Brain microvascular endothelial cell (primary cell): Measurements from ENCODE around the gene EXOC6B.

ENCODE experiments used
- DNase-seq: peaks from one replicate; pipeline ENCODE4 v3.0.0-alpha.2; 2020
- H3K27ac ChIP-seq: fragments of 250-450 bp; sonication (Bioruptor Pico); 2 replicates; pipeline ENCODE4 v1.5.1; 2020; ENCODE audit warnings: mild to moderate bottlenecking, moderate library complexity
- H3K27me3 ChIP-seq: fragments of 250-450 bp; sonication (Bioruptor Pico); replicated peaks from 2 replicates; pipeline ENCODE4 v1.5.1; 2020; ENCODE audit warnings: mild to moderate bottlenecking
- H3K36me3 ChIP-seq: fragments of 250-450 bp; sonication (Bioruptor Pico); replicated peaks from 2 replicates; pipeline ENCODE4 v1.5.1; 2020; ENCODE audit warnings: mild to moderate bottlenecking
- H3K4me3 ChIP-seq: 2 replicates; pipeline ENCODE4 v1.5.1; 2011; ENCODE audit warnings: low read depth, mild to moderate bottlenecking, control low read depth, low read length, moderate library complexity
- CTCF ChIP-seq: IDR thresholded peaks from 2 replicates; pipeline ENCODE4 v1.5.1; 2011; ENCODE audit warnings: low read depth, mild to moderate bottlenecking, moderate library complexity, low read length, control low read depth, inconsistent platforms; ENCODE audit errors: missing control alignments
- in situ Hi-C: cut with HindIII; loops from 2 replicates; pipeline ENCODE4 v1.10.0; 2017; ENCODE audit warnings: low sequenced_read_pairs, low pct_ligation_motif_present

Gene EXOC6B

GRCh38 chr2:72154386-72154975 is 671.4 kb downstream of the EXOC6B start:
- Histone ChIP-seq H3K4me3 (no peak overlapping the region), H3K27me3 (peaks cover 5% of the 10 kb centered on the region), H3K36me3 (no peaks in the 10 kb centered on the region), H3K27ac (no peak overlapping the region)
- no peak for DNase-seq
- no peak for TF ChIP-seq CTCF
- in situ Hi-C loops: no loop called here

DNA sequence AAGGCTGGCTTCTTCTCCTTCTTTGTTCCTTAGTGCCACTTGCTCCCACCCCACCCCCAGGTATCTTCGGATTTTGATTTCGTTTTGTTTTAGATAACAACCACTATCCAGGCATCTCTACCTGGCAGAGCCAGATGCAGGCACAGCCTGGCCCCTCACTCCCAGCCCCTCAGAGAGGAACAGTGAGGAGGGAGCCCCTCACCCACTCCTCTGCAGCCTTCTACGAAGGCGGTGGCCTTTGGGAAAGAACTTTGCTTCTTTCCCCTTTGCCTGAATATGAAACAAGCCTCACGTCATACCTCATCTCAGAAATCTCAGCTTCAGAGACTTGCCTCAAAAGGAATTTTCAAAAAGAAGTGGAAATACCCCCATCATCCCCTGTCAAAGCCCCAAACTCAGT is 671.9 kb downstream of the EXOC6B start:
- Histone ChIP-seq H3K27me3 (peaks cover 9% of the 10 kb centered on the region), H3K36me3 (no peaks in the 10 kb centered on the region), H3K27ac (no peak overlapping the region), H3K4me3 (no peak overlapping the region)
- no peak for TF ChIP-seq CTCF
- in situ Hi-C loops: no loop called here
- DNase-seq: no peak

DNA sequence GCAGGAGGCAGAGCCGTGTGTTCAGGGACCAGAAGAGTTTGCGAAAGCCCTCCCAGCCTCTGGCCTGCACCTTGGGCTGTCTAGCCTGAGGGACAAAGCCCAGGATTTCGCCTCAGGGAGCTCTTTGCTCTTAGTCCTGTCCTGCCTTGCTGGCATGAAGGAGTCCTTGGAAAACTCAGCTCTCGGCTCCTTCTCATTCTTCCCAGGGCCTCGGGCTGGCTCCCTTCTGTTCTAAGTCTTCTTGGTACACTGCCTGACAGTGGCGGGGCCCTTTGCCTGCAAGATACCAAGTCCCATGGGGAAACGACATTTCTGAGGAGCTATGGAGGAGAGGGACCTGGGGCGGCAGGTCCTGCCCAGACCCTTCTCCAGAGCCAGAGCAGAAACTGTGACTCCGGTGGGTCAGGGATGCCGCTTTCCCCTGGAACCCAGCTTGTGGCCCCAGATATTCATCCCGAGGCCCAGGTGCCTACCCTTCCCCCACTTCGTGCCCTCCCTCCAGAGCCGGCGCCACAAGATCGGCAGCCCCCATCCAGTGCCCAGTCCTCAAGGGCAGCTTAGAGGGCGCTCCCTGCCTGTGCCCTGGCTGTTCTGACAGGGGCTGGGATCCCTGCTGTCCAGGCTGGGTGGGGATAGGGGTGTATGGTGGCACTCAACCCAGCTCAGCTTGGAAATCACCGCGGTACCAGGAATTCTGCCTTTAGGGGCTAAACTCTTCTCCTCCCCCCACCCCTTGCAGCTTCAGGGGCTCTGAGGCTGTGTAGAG is 672.6 kb downstream of the EXOC6B start:
- Histone ChIP-seq H3K36me3 (no peaks in the 10 kb centered on the region), H3K4me3 (no peak overlapping the region), H3K27me3 (peaks cover 9% of the 10 kb centered on the region), H3K27ac (no peak overlapping the region)
- no peak for DNase-seq
- in situ Hi-C loops: no loop called here
- TF ChIP-seq CTCF: no peak

DNA sequence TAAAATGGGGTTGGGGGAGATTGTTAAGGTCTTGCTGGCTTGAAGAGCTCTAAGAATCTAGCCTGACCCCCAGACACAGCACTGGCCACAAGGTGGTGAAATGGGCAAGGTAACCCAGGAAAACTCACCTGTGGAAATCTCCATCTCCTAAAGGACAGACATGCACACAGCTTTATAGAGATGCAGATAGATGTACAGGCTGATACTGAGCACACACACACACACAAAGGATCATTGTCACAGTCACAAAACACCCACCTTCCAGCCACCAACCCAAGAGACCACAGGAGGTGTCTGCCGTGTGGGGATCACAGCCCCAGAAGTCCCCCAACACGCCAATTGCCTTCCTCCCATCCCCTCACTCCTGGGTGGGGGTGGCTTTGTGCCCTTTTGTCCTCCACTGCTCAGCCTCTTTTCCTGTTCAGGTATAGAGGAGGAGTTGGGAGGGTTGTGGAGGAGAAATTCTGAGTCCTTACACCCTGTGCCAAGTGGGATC is 674.9 kb downstream of the EXOC6B start:
- in situ Hi-C loops: no loop called here
- H3K36me3 ChIP-seq: no peaks in the 10 kb centered on the region
- H3K27ac ChIP-seq: no peak overlapping the region
- TF ChIP-seq CTCF: peak; percentile 20
- H3K4me3 ChIP-seq: no peak overlapping the region
- H3K27me3 ChIP-seq: peaks cover 29% of the 10 kb centered on the region
- no peak for DNase-seq

DNA sequence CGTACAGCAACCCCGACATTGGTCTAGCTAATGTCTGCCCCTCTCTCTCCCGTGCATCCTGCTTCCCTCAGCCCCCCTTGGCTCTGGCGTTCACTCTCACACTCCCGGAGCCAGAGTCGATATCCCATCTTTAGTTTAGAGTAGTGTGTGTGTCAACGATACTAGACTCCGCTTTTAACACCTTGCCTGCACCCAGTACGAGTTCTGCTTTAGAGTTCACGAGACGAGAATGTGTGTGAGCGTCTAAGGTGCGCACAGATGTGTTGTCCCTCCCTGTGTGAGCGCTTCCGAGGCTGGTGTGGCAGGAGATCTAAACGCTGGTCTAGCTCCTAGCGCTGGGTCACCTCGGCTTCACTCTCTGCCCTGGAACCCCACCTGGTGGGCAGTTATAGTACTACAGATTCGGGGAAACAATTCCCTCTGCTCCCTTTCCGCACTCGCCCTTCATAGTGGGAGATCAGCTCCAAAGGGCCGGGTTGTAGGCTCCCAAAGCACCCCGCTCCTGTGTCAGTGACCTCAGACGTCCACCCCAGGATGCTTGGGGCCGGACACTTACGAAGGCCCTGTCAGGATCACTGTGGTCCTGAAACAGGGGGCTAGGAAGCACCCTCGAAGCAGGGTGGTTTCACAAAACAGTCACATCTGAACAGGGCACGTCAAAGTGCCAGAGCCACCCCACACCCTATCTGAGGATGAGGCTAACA is 675.5 kb downstream of the EXOC6B start:
- in situ Hi-C loops: no loop called here
- no peak overlapping the region for H3K27ac ChIP-seq
- peak overlapping the region; percentile 22 for H3K4me3 ChIP-seq
- peaks cover 33% of the 10 kb centered on the region for H3K27me3 ChIP-seq
- peak; percentile 73 for DNase-seq
- no peaks in the 10 kb centered on the region for H3K36me3 ChIP-seq
- TF ChIP-seq CTCF: peak; percentile 83
